GM21529 (cell line): ENCODE results near the gene ETV4.

Experiments used
- ATAC-seq: cut with Tn5 transposase; IDR thresholded peaks from one replicate; pipeline ENCODE4 v1.9.1; 2021; ENCODE audit not compliant: unreplicated experiment

Gene ETV4

DNA sequence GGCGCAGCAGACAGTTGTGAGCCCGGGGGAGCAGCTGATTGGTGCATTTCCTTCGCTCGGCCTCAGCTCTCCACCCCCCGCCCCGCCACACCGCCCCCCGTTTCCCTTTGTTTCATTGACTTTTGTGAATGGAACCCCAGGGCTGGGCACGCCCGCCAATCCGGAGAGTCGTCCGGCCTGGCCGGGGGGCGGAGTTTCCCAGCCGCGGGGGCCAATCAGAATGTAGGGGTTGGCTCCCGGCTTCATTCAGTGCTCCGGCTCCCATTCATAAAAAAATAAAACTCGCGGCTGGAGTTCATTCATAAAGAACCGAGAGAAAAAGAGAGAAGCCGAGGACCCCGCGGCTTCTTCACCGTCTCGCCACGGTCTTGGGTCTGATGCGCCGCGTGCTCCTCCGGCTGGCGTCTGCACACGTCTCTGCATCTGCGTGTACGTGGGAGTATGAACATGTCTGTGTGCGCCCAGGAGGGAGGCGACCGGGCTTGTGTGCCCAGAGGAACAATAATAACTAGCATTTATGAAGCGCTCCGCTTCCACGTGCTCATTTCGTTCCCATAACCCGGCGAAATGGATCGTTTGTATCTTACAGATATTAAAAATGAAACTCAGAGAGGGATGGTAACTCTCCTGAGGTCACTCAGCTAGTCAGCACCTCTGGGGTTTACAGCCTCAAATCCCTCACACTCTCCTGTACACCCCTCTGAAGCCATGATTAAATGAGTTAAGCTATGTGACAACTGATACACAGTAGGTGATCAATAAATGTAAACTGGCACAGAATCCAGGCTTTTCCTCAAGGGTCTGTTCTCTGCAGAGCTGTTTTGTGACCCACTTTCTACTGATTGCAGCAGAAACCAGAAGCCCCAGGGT is at the start of gene ETV4:
Gene ETV4 (minus strand): TSS at position 22 of the 870 bp plus-strand sequence. CDS start 723 bp downstream, outside the sequence.
- ATAC-seq, result peak; percentile 82

DNA sequence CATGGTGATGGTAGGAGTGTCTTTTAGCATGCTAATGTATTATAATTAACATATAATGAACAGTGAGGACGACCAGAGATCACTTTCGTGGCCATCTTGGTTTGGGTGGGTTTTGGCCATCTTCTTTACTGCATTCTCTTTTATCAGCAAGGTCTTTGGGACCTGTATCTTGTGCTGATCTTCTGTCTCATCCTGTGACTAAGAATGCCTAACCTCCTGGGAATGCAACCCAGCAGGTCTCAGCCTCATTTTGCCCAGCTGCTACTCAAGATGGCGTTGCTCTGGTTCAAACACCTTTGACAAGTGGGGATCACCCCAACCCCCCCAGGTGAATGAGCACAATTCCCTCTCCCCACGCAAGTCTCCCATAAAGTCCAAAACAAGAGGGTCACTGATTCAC is 49.3 kb upstream of the ETV4 start:
- ATAC-seq, result no peak

- no peak for ATAC-seq
These were observed 45.8 kb upstream of the ETV4 start for GRCh38 chr17:43591779-43592562.

- no peak for ATAC-seq
These were observed 44.9 kb upstream of the ETV4 start for GRCh38 chr17:43591001-43591400.

DNA sequence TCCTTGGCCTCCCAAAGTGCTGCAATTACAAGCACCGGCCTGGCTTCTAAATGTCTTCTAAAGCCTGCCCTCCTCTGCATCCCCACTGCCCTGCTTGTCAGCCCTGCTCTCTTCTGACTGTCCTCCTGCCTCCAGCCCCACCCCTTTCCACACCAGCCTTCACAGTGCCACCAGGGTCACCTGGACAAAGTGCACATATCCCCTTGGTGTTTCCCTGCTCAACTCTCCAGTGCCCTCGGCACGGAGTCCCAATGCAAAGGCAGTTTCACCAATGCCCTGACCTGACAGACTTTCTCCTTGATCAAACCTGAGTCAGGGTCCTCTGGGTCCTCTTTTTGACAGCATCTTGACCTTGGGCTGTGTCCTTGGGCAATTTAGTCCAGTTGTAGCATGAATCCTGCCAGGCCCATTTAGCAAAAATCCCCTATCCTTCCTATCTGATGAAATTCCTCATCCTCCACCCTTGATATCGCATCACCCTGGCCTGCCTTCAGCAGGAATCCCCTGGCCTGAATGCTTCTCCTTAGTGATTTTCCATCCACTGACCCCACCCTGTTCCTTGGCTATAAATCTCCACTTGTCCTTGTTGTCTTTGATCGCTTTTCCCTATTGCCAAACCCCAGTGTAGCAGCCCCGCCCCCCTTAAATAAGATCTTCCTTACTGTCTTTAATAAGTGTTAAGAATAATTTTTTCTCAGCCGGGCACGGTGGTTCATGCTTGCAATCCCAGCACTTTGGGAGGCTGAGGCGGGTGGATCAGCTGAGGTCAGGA is 42.7 kb upstream of the ETV4 start:
- ATAC-seq, result no peak

DNA sequence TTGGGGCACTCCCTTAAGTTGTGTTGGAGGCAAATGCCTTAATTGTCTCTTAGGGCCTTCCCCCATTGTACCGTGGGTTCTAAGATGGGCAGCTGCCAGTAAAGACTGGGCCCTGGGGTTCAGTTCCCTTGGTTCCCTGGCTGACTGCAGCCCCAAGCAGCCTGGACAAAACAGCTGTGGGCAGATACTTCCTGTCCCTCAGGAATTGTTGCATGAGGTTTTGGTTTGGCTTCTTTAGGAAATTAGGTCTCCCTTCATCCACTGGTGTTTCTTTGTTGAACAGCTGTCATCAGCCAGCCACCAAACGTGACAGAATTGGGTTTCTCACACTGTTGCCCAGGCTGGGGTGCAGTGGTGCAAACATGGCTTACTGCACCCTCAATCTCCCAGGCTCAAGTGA is 42.0 kb upstream of the ETV4 start:
- ATAC-seq, result no peak

DNA sequence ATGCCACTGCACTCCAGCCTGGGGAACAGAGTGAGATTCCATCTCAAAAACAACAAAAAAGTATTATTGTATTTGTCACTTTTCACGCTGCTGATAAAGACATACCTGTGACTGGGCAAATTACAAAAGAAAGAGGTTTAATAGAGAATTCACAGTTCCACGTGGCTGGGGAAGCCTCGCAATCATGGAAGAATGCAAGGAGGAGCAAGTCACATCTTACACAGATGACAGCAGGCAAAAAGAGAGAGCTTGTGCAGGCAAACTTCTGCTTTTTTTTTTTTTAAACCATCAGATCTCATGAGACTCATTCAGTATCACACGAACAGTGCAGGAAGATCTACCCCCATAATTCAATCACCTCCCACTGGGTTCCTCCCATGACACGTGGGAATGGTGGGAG is 41.5 kb upstream of the ETV4 start:
- ATAC-seq, result no peak

DNA sequence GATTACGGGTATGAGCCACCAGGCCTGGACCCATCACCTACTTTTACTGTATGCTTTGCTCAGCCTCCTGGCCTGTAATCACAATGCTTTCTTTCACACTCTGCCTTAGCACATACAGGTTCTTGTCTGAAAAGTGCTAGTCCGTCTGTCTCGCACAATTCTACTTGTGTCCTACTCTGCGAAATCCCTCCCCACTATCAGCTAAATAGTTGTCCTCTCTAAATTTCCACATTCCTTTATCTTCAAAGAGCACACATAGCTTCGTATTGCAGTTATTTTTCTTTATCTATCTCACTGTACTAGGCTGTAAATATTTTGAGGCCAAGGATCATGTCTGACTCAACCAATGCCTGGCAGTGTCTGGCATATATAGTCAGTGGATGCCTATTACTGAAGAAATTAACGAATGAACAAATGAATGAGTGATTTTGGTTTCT is 38.5 kb upstream of the ETV4 start:
- ATAC-seq, result no peak

DNA sequence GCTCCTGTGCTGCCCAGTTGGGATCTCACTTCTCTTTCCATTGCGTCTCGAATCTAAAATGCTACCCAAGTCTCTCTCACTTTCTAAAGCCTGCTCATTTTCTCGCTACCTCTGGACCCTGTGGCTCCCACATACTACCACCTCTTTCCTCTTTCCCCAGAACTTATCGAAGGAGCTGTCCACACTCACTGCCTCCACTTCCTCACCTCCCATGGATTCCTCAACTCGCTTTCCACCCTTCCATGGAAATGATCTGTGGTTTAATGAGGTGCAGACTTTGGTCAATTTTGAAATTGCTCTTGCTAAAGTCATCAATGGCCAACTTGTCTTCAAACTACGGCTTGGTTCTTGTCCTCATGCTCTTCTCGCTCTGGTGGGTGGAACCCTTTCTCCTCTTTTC is 37.2 kb upstream of the ETV4 start:
- ATAC-seq, result no peak

GRCh38 chr17:43581613-43582012 is 35.5 kb upstream of the ETV4 start:
- ATAC-seq, result no peak

- ATAC-seq, result no peak
These were observed 35.0 kb upstream of the ETV4 start for GRCh38 chr17:43581130-43581529.

DNA sequence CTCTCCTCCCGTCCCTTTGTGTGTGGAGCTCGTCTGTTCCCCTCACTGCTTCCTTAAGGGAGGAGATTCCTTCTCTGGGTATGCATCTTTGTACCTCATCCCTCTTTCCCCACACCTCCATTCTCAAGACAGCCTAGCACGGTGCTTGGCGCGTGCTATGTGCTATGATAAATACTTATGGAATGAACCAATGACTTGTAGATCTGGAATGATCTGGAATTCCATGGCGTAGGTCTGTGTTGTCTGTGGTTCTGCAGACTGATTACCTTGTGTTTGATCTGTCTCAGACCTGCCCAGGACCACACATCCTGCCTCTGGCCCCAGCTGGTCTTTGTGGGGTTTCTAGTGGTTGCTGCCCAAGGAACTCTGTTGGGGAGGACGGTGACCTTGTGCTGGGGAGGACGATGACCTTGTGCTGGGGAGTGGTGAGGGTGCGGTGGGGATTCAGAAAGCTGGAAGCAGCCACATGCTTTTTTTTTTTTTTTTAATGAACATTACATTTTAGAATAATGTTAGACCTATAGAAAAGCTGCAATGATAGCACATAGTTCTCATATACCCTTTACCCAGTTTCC is 33.5 kb upstream of the ETV4 start:
- no peak for ATAC-seq

GRCh38 chr17:43578699-43579565 is 32.8 kb upstream of the ETV4 start:
- ATAC-seq, result peak; percentile 68

DNA sequence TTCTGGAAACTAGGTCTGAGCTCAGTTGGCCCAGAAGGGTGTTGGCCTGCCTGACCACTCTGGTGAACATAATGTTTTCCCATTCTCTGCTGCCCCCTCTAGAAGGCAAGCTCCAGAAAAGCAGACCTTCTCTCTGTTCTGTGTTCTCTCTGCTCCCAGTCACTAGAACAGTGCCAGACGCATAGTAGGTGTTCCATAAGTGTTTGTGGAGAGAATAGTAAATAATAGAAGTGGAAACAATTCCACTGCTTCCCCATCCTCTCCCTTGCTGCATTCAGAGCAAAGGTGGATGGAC is 32.2 kb upstream of the ETV4 start:
- no peak for ATAC-seq

DNA sequence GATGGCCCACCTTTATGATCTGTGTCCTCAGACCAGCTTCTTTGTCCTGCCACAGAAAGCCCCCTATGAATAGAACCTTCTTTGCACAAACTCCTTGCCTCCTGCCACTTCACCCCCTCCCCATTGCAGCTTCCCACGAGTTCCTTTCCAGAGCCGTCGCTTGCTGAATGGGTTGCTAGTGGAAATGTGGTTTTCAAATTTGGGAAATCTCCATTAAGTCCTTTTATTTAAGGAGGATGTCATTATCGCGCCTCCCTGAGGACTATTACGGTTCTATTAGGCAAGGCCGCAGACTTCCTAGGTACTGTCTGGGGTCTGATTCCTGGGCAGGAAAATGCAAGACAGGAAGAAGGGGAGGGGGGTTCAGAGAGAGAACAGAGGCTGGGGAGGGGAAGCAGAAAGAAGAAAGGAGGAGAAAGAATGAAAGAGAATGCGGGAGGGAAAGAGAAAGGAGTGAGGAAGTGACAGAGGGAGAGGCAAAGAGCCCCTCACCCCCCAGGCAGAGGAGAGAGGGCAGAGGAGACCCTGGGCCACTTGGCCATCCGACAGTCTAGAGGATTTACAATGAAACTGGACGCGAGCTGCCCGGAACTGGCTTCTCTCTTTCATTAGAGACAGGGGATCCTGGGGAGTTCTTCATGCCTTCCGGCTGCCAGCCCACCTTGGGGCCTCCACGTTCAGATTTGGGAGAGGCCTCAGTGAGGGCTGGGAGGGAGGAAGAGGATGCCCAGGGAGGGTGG is 31.7 kb upstream of the ETV4 start:
- ATAC-seq, result no peak

GRCh38 chr17:43576563-43577229 is 30.6 kb upstream of the ETV4 start:
- ATAC-seq, result no peak

- no peak for ATAC-seq
These were observed 28.9 kb upstream of the ETV4 start for GRCh38 chr17:43574896-43575525.

GRCh38 chr17:43574348-43574747 is 28.2 kb upstream of the ETV4 start:
- no peak for ATAC-seq
